HG02678 (cell line): ENCODE measurements around the gene MYLK2.
"Not testable (repeated sequence)": the region's sequence is repeated elsewhere in the genome, so short reads cannot be mapped to it uniquely, and the experiment has no call there.

Source experiments
- ATAC-seq: cut with Tn5 transposase; IDR thresholded peaks from one replicate; pipeline ENCODE4 v1.9.1; 2021; ENCODE audit warnings: mild to moderate bottlenecking, moderate library complexity; ENCODE audit not compliant: unreplicated experiment

Gene MYLK2

DNA sequence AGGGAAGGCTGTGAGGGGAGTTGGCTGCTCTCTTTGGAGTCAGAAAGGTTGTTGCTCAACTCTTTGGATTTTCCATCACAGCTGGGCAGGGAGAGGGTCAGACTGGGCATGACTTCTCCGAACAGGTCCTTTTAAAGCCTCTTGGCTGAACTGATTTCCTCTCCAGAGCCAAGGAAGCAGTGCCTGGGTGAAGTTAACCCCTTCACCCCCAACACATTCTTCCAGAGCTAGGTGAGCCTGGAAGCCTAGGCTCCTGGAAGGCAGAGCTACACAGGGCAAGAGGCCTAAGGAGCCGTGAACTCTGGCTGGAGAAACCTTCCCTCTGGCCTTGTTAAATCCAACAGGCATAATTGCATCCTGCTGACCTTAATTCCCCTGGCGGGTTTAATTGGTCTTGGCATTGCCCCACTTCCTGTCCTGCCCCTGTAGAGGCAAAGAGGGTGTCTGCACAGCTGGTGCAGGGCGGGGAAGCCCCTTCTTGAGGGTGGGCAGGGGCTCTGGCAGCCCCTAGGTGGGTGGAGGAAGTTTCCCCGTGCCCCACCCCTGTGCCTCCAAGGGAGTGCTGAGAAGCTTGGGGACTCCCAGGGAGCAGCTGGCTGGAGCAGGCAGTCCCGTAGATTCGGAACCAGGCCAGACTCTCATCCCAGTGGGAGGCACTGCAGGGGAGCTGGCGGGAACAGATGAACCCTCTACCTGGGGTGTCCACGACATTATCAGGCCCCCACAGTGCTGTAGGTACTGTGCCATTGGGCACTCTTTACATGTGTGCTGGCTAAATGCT, 3.6 kb upstream of the MYLK2 start:
- ATAC-seq = no peak

DNA sequence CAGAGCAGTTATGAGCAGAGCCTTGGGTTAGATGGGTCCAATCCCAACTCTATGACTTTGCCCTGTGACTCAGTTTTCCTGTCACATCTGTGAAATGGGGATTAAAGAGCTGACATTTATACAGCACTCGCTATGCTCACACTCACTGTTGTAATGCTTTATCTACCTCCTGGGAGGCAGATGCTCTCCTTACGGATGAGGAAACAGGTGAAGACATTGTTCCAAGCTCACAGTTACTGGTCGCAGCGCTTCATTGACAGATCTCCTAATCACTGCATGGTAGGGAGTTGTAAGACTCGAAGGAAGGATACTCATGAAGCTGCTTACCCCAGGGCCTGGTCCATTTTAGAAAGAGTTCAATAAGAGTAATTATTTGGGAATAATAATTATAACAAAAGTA, 2.9 kb upstream of the MYLK2 start:
- ATAC-seq = no peak

DNA sequence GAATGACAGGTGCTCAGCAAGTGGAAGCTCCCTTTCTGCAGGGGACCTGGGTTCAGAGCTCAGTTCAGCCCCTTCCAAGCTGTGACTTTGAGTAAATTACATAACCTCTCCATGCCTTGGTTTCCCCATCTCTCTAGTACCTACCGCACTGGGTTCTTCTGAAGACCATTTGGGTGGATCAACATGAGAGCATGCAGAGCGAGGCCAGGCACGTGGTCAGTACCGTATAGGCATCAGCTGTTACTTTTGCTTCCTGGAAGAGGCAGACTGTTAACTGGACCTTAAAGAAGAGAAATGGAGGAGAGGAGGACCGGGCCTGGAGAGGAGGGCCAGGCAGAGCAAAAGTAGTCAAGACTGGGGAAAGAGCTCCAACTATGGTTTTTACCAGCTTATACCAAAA, 1.7 kb upstream of the MYLK2 start:
- no peak for ATAC-seq

DNA sequence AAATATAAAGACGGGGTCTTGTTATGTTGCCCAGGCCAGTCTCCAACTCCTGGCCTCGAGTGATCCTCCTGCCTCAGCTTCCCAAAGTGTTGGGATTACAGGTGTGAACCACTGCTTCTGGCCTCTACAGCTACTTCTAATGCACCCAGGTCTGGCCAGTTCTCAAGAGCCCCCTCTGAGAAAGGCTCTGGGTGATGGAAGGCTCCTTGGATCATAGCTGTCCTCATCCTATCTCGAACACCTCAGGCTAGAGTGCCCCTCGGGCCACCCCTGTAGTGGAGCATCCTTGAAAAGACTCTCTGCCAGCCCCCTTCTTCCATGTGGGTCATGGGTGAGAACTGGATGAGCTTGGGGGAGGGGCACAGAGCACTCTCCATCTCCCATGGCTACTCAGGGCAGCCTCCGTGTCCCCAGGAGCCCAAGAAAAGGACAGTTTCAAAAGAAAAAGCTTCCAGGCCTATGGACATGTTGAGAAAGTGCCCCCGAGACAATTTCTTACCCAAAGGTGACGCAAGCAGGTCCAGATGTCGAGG, 714 bp upstream of the MYLK2 start:
- no peak for ATAC-seq

DNA sequence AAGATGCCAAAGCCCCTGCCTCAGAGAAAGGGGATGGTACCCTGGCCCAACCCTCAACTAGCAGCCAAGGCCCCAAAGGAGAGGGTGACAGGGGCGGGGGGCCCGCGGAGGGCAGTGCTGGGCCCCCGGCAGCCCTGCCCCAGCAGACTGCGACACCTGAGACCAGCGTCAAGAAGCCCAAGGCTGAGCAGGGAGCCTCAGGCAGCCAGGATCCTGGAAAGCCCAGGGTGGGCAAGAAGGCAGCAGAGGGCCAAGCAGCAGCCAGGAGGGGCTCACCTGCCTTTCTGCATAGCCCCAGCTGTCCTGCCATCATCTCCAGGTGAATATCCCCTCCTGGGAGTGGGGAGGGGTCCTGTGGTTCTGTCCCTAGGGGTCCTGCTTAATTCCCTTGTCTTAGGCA, 1.1 kb downstream of the MYLK2 start:
- ATAC-seq = no peak

DNA sequence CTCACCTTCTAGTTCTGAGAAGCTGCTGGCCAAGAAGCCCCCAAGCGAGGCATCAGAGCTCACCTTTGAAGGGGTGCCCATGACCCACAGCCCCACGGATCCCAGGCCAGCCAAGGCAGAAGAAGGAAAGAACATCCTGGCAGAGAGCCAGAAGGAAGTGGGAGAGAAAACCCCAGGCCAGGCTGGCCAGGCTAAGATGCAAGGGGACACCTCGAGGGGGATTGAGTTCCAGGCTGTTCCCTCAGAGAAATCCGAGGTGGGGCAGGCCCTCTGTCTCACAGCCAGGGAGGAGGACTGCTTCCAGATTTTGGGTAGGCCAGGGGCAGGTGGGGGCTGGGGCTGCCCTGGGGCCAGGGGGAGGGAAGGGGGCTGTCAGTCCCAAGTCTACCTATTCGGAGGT, 2.3 kb downstream of the MYLK2 start:
- no peak for ATAC-seq

DNA sequence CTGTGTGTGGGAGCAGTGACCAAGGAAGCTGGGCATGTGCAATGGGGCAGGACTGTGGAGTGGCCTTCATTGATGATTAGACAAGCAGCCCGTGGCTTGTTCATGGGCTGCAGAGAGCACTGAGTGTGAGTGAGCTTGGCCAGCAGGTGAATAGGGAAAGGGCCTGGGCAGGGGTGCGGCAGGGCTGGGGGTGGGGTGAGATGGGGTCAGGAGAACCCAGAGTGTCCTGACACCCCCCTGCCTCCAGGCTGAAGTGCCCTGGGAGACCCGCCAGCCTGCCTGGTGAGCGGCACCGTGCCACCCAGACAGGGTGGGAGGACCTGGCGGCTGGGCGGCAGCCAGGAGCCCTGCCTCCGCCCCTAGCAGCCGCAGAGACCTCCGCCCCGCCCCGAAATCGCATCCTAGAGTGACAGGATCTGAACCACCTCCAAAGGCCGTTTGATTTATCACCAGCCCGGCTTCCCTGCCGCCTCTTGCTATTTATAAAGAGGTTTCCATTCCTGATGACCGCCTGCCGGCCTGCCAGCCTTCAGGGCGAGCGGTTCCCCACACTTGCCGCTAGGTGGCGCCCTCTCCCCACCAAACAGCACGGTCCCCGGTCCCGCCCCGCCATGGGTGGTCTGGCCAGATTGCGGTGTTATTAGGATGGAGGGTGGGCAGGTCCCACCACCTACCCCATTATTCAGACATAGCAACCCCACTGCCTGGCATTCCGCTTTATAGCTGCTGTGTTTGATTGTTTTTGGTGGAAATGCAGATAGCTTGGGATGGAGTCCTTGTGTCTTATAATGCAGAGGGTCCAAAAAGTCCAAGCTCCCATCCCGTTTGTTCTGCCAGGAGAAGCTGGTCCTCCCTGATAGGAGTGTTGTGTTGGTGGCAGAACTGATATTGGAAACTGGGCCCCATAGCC, 3.5 kb downstream of the MYLK2 start:
- peak; percentile 75 for ATAC-seq

DNA sequence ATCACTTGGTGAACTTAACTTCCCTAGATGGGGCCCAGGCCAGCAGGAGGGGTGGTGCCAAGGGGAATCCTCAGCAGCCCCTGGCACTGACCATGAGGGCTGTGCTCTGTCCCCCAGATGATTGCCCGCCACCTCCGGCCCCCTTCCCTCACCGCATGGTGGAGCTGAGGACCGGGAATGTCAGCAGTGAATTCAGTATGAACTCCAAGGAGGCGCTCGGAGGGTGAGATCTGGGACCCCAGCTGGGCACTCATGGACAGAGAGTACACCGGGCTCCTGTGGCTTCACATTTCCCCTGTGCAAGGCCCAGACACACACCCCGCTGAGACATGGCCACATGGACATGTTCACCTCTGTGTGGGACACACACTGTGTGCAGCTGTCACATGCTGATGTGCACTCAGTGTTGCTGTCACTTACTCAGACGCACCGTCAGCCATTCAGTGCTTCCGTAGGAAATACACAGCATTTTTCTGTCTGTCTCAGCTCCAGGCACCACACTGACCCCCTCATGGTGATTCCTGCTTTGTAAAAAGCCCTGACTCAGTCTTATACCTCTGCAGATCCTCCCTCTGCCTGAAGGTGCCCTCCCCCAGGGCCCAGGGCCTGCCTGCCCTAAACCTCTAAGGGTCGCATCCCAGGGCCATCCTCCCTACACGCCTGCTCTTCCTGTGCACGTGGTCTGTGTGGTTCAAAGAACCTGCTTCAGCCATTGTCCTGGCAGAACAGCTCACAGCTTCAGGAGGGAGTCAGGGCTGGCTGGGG, 4.4 kb downstream of the MYLK2 start:
- no peak for ATAC-seq

DNA sequence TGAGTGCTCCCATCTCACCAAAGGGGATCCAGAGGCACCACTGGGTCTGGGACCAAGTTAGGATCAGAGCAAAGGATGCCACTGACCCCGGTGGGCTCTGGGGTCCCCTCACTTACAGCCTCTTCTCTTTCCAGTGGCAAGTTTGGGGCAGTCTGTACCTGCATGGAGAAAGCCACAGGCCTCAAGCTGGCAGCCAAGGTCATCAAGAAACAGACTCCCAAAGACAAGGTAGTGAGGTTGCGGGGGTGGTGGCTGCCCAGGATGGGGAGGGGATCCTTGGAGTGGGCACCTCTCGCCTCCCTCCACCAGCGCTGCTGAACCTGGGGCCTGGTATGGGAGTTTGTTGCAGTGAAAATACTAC, 4.9 kb downstream of the MYLK2 start:
- no peak for ATAC-seq

DNA sequence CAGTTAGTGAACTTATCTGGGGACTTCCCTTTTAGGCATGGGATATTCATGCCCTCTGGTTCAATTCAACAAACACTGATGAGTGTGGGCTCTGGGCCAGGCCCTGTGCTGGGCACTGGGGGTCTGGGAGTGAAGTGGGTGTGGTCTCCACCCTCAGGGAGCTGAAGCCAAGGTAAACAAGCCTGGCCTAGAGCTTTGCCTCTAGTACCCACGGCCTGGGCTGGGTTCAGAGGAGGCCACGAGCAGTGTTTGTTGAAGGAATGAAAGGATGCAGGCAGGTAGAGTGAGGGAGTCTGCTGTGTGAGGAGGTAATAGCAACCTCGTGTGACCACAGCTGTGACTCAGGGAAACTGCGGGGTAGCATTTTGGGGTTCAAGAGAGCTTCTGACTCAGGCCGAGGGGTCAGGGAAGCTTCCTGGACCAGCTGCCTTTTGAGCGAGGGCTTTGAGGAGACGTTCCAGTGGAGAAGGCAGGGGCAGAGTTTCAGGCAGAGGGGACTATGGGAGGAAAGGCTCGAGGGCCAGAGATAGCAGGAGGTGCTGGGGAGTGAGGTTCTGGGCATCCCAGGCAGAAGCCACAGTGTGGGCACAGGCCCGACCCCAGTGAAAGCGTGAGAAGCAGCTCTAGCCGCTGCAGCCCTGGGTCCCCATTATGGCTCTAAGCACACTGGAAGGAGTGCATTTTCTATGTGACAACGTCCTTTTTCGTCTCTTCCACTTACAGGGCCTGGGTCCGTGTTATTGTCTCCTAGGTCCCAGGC, 5.6 kb downstream of the MYLK2 start:
- no peak for ATAC-seq

DNA sequence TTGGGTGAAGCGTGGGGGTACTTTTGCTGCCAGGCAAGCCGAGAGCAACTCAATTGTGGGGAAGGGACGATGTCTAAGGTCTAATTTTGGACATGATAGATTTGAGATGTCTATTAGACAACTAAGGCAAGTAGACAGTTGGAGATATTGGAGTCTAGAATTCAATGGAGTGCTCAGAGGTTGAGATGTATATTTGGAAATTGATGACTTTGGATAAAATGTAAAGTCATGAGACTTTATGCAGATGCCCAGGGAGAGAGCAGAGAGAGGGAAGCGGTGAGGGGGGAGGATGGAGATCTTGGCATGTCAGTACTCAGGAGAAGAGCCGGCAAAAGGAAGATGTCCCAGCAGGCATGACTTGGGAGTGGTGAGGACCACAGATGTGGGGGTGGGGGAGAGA, 6.9 kb downstream of the MYLK2 start:
- no peak for ATAC-seq

DNA sequence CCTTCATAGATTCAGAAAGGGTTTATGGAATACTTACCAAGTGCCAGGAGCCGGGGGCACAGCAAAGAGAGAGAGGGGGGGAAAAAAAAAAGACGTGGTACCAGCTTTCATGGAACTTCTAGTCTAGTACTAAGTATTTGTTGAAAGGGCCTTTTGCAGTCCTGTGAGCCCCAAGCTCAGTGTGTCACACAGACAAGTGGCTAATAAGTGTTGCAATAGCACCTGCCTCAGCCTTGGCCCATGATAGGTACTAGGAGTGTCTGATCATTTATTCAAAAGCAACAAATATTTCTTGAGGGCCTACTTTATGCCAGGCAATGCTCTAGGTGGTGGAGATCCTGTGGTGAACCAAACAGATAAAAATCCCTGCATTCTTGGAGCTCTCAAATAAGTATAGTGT, 7.9 kb downstream of the MYLK2 start:
- no peak for ATAC-seq

DNA sequence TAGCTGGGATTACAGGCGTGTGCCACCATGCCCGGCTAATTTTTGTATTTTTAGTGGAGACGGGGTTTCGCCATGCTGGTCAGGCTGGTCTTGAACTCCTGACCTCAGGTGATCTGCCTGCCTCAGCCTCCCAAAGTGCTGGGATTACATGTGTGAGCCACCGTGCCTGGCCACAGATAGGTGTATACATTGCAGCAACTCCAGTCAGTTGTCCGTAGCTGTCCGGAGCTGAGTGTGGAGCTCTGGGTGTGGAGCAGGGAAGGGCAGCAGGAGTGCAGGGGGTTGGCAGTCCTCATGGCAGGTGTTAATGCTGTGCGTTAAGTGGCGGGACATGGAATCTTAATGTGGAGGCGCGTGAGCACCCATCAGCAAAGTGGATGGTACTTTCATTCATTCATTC, 8.9 kb downstream of the MYLK2 start:
- ATAC-seq = not testable (repeated sequence)

DNA sequence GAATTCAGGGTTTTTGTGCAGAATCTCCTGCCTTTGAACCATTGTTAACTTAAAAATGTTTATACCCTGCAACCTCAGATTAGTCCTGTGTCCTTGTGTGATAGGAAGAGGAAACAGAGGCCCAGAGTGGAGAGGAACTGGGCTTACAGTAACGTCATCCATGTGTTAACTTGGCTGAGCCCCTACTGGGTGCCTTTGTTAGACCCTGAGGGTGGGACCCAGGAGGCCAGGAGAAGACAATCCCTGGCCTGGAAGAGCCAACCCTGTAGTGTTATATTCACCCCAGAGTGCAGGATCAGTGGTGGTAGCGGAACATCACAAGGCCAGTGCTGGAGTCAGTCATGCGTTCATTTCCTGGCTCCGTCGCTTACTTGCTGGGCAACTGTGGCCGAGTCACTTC, 10.6 kb downstream of the MYLK2 start:
- ATAC-seq = no peak

DNA sequence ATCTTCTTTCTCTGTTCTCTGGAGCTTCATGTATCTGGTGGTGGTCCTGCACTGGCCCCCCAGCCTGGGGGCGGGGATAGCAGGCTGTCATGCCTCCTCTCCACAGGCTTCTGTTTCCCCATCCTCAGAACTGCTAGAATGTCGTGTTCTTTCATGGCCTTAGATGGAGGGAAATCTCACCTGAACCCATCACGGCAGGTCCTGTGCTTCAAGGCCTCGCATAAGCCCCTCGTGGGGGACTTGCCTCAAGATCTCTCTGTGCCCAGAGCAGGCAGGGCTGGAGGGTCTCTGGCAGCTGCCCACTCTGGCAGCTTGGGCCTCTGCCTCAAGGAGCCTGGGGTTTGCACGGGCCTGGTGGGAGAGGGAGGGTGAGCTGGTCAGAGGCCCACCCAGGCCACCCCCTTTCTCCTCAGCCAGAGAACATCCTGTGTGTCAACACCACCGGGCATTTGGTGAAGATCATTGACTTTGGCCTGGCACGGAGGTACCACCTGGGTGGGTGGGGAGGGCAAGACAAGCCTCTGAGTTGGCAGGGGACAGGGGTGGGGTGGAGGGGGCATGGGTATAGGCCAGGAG, 11.3 kb downstream of the MYLK2 start:
- no peak for ATAC-seq

DNA sequence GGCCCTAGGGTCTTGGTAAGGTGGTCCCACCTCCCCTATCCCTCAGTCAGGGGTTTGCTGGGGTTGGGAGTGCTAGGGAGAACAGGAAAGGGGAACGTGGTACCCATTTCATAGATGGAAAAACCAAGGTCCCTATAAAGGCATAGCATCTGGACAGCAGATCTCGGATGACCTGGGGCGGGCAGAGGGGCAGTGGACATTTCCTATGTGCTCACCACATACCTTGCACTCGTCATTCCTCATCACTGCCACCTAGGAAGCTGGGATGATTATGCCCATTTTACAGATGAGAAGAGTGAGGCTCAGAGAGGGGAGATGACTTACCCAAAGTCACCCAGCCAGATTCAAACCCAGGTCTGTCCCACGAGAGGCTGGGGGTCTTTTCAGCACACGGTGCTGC, 12.1 kb downstream of the MYLK2 start:
- no peak for ATAC-seq

DNA sequence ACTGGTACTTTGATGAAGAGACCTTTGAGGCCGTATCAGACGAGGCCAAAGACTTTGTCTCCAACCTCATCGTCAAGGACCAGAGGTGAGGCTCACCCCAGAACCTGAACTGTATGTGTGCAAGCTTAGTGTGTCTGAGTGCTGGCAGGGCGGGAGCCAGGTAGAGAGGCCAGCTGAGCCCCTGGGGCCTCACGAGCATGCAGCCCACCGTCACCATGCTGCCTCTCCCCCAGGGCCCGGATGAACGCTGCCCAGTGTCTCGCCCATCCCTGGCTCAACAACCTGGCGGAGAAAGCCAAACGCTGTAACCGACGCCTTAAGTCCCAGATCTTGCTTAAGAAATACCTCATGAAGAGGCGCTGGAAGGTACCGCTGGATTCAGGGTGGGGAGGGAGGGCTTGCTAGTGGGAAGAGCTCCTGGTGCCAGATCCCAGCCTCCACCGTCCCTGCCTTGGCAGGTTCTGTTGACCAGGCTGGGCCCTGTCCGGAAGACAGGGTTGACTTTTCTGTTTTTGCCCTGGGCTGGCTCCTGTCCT, 12.7 kb downstream of the MYLK2 start:
- no peak for ATAC-seq

DNA sequence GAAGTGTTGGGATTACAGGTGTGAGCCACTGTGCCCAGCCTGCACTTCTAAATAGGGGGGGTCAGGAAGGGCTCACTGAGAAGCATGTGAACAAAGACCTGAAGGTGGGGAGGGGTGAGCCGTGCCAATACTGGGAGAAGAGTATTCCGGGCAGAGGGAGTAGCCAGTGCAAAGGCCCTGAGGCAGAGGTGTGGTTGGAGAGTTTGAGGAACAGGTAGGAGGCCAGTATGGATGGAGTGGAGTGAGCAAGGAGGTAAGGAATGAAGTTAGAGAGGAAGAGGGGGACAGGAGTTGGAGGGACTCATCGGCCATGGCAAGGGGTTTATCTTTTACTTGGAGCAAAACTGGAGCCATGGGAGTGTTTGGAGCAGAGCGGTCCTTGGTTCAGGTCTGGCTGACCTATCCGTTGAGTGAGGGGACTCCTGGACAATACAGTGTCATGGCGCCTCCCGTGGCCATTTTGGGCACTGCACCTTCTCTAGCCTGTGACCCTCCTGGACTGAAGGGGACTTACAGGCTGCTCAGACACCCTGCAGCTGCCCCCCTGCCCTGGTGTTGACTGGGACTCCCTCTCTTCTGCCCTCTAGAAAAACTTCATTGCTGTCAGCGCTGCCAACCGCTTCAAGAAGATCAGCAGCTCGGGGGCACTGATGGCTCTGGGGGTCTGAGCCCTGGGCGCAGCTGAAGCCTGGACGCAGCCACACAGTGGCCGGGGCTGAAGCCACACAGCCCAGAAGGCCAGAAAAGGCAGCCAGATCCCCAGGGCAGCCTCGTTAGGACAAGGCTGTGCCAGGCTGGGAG, 14.2 kb downstream of the MYLK2 start:
- no peak for ATAC-seq

DNA sequence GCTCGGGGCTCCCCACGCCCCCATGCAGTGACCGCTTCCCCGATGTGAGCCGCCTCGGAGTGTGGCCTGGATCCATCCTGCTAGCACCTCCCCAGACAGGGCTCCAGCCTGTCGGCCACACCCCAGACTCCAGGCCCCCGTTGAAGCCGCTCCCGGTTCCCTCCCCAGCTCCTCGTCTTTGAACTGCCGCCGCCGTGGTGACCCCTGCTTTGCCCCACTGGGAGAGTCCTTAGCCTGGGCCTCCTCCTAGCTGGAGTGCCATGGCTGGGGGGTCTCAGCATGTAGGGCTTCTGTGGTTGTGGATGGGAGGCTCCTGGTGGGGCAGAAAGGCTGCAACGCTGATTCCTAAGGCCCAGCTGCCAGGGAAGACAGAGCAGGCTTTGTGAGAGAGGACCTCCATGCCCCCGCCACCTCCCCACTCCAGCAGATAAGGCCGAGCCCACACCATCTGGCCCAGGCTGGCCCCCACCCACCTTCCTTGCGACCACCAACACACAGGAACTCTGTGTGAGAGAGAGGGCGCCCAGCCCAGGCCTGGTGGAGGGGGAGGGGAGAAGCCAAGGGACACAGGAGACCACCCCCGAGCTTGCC, 14.9 kb downstream of the MYLK2 start:
- no peak for ATAC-seq
